HEK293 (cell line): ENCODE data around the gene AFF2.

Experiments used
- CTCF ChIP-seq: fragments of 450-650 bp; formaldehyde crosslinking; IDR thresholded peaks from 2 replicates; pipeline ENCODE4 v1.5.1; 2016; ENCODE audit warnings: missing biosample characterization, missing genetic modification characterization
- REST ChIP-seq: fragments of 450-650 bp; formaldehyde crosslinking; IDR thresholded peaks from 2 replicates; pipeline ENCODE4 v1.5.1; 2016; ENCODE audit warnings: missing biosample characterization, missing genetic modification characterization
- SP2 ChIP-seq: fragments of 450-650 bp; formaldehyde crosslinking; IDR thresholded peaks from 2 replicates; pipeline ENCODE4 v1.5.1; 2016; ENCODE audit warnings: missing biosample characterization, missing genetic modification characterization
- TCF7L2 ChIP-seq: IDR thresholded peaks from 2 replicates; pipeline ENCODE4 v1.6.1; 2011; ENCODE audit warnings: low read depth, mild to moderate bottlenecking, inconsistent platforms, low read length, moderate library complexity, borderline replicate concordance
- ZBTB8A ChIP-seq: fragments of 450-650 bp; formaldehyde crosslinking; IDR thresholded peaks from 2 replicates; pipeline ENCODE4 v1.5.1; 2016; ENCODE audit warnings: missing biosample characterization, missing genetic modification characterization
- ZNF132 ChIP-seq: fragments of 450-650 bp; formaldehyde crosslinking; IDR thresholded peaks from 2 replicates; pipeline ENCODE4 v1.5.1; 2017; ENCODE audit warnings: missing biosample characterization, missing genetic modification characterization, borderline replicate concordance
- ZNF221 ChIP-seq: fragments of 450-650 bp; formaldehyde crosslinking; IDR thresholded peaks from 2 replicates; pipeline ENCODE4 v1.5.1; 2017; ENCODE audit warnings: missing biosample characterization, missing genetic modification characterization, borderline replicate concordance
- ZNF223 ChIP-seq: fragments of 450-650 bp; formaldehyde crosslinking; IDR thresholded peaks from 2 replicates; pipeline ENCODE4 v1.5.1; 2016; ENCODE audit warnings: missing biosample characterization, missing genetic modification characterization
- ZNF239 ChIP-seq: fragments of 450-650 bp; formaldehyde crosslinking; IDR thresholded peaks from 2 replicates; pipeline ENCODE4 v1.5.1; 2016; ENCODE audit warnings: missing biosample characterization, missing genetic modification characterization
- ZNF311 ChIP-seq: fragments of 450-650 bp; formaldehyde crosslinking; IDR thresholded peaks from 2 replicates; pipeline ENCODE4 v1.5.1; 2017; ENCODE audit warnings: missing biosample characterization, missing genetic modification characterization, borderline replicate concordance
- ZNF48 ChIP-seq: fragments of 450-650 bp; formaldehyde crosslinking; IDR thresholded peaks from 2 replicates; pipeline ENCODE4 v1.5.1; 2016; ENCODE audit warnings: missing biosample characterization, missing genetic modification characterization
- ZNF548 ChIP-seq: fragments of 450-650 bp; formaldehyde crosslinking; IDR thresholded peaks from 2 replicates; pipeline ENCODE4 v1.5.1; 2016; ENCODE audit warnings: missing biosample characterization, missing genetic modification characterization
- TF ChIP-seq, protein P1 (sequence below): fragments of 450-650 bp; formaldehyde crosslinking; IDR thresholded peaks from 2 replicates; pipeline ENCODE4 v1.5.1; 2016; ENCODE audit warnings: missing biosample characterization, missing genetic modification characterization, low read depth

GRCh38 chrX:148813422-148813821 is 313.0 kb downstream of the AFF2 start:
- TF ChIP-seq ZNF48 (no peak), ZNF548 (tag by site-specific recombination) (no peak), CTCF (tag by site-specific recombination) (no peak), SP2 (tag by site-specific recombination) (no peak), ZNF132 (tag by site-specific recombination) (no peak), ZNF311 (tag by site-specific recombination) (no peak), TCF7L2 (no peak), ZBTB8A (tag by site-specific recombination) (no peak), REST (tag by site-specific recombination) (no peak), ZNF239 (tag by site-specific recombination) (no peak), ZNF223 (no peak), ZNF221 (tag by site-specific recombination) (no peak)
- TF ChIP-seq, protein P1, sequence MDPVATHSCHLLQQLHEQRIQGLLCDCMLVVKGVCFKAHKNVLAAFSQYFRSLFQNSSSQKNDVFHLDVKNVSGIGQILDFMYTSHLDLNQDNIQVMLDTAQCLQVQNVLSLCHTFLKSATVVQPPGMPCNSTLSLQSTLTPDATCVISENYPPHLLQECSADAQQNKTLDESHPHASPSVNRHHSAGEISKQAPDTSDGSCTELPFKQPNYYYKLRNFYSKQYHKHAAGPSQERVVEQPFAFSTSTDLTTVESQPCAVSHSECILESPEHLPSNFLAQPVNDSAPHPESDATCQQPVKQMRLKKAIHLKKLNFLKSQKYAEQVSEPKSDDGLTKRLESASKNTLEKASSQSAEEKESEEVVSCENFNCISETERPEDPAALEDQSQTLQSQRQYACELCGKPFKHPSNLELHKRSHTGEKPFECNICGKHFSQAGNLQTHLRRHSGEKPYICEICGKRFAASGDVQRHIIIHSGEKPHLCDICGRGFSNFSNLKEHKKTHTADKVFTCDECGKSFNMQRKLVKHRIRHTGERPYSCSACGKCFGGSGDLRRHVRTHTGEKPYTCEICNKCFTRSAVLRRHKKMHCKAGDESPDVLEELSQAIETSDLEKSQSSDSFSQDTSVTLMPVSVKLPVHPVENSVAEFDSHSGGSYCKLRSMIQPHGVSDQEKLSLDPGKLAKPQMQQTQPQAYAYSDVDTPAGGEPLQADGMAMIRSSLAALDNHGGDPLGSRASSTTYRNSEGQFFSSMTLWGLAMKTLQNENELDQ: no peak
